Ramos (cell line): ENCODE results near the gene APOBEC3G.
"Not testable (repeated sequence)": the region's sequence is repeated elsewhere in the genome, so short reads cannot be mapped to it uniquely, and the experiment has no call there.

Source experiments
- in situ Hi-C: fragments of 300-500 bp; cut with MboI; formaldehyde crosslinking; loops from one replicate; pipeline ENCODE4 v1.14.3; 2022; ENCODE audit warnings: low sequenced_read_pairs; ENCODE audit not compliant: unreplicated experiment

Gene APOBEC3G

DNA sequence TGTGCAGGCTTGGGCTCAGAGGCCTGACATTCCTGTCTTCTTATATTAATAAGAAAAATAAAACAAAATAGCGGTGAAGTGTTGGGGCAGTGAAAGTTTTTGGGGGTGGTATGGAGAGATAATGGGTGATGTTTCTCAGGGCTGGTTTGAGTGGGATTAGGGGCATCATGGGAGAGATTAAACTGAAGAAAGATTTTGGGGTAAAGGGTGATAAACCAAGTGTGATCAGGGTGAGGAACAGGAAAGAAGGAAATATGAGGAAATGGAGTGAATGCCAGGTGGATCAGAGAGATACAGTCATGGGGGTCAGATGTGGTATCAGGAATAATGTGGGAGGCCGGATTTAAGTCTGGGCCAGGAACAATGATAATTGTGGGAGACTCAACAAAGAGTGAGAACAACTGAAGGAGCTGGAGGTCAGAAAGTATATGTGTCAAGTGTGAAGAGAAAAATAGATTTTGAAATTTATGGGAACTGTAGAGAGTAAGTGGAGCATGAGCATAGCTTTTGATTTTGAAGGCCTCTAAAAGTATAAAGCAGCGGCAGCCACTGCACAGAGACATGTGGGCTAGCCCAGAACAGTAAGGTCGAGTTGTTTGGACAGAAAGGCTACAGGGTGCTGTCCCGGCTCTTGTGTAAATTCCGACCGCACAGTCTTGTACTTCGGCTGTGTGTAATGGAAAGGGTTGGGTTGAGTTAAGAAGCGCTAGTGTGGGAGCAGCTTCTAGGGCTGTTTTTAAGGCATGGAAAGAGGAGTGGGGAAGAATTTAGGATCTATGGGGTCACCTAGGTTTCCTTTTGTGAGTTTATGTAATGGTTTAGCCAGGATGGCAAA is 10.4 kb upstream of the APOBEC3G start:
- in situ Hi-C loops, result not testable (repeated sequence)

DNA sequence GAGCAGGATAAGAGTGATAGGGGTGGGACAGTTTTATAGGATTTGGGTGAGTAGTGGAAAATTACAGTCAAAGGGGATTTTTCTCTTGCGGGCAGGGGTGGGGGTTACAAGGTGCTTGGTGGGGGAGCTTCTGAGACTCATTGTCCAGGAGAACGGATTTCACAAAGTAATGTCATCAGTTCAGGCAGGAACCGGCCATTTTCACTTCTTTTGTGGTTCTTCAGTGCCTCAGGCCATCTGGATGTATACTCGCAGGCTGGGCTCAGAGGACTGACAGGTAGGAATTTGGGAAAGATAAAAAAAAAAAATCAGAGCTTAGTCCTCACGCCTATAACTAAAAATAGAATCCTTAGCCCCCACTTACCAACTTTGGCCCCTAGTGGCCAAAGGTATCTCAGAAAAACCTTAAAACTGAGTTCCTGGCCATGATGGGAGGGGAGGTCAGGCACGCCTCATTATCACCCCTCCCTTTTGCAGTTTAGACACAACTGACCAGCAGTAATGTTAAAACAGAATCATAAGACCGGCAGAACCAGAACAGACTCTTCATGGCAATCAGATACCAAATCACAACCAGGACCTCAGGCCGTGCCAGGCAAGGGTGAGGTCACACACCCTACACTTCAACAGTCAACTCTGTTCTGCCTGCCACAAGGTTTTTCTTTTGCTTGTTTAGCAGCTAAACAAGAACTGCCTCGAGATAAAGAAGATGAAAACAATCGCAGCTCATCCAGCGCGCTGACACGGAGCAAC is 8.9 kb upstream of the APOBEC3G start:
- in situ Hi-C loops, result no loop called here

DNA sequence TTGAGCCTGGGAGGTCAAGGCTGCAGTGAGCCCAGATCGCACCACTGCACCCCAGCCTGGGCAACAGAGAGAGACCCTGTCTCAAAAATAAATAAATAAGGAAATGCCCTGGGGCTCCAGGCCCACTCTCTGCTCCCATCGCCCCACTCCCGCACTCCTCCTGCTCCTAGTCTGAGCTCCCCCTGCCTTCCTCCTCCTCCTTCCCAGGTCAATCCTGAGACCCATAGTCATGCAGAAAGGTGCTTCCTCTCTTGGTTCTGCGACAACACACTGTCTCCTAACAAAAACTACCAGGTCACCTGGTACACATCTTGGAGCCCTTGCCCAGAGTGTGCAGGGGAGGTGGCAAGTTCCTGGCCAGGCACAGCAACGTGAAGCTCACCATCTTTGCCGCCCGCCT is 6.9 kb upstream of the APOBEC3G start:
- in situ Hi-C loops, result no loop called here

DNA sequence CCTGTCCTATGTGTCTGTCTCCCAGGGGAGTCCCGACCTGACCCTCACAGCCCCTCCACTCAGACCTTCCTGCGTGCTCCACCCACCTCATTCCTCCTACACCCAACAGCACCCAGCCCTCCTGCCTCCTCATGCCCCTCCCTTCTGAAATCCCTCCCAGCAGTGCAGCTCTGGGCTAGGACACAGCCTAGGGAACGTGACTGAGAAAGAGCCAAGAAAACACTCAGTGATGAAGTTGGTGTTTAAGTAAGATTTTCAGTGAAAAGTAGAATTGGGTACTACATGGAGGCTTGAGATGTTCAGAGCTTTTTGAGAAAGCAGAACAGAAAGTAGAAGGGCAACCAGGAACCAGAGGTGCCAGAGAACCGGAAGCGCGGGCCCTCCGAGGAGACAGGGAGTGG is 4.5 kb upstream of the APOBEC3G start:
- in situ Hi-C loops, result not testable (repeated sequence)

DNA sequence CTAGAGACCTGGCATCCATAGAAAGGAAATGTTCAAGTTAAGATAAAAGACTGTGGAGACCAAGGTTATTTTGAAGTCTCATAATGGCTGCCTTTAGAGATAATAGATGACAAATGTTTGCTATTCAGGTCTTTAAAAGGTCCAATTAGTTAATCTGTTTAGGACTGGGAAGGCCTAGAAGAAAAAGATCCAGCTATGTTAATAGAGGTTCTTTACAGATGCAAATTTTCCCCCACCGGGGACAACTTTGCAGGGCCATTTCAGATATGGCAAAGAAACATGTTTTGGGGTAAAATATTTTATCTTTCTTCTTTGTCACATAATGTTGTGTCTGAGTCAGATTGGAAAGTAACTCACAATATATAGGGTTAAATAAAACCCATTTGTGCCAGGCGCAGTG is 3.1 kb upstream of the APOBEC3G start:
- in situ Hi-C loops, result no loop called here

DNA sequence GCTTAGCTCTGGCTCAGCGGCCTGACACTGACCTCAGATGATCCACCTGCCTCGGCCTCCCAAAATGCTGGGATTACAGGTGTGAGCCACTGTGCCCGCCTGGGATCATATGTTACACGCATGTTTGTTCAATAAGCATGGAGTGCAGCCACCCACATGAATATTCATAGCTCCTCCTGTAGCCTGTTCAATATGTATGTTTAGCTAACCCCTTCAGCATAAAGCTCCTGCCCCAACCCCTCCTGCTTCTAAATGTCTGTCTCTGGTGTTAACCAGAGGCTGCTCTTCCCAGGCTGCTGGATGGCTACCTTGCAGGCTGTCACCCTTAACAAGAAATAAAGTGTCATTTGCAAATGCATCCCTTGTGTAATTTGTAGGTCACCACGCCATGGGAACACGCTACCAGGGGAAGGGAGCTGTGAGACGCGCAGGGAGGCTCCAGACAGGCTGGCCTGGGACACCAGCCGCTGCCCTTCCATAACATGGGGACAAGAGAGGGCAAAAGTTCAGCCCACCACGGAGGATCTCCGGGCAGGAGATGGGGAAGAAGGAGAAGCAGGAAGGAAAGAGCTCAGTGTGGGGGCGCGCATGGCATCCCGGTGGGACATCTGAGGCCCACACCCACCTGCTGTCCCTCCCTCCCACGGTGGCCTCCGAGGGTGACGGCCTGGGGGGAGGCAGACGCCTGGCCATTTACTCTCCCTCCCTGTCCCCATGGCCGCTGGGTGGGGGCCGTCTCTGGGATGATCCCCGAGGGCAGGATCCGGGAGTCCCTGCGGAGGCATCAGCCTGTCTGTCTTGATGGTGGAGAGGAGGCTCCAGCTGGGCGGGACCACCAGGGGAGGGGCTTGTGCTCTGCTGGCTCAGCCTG is 685 bp upstream of the APOBEC3G start:
- in situ Hi-C loops, result not testable (repeated sequence)

DNA sequence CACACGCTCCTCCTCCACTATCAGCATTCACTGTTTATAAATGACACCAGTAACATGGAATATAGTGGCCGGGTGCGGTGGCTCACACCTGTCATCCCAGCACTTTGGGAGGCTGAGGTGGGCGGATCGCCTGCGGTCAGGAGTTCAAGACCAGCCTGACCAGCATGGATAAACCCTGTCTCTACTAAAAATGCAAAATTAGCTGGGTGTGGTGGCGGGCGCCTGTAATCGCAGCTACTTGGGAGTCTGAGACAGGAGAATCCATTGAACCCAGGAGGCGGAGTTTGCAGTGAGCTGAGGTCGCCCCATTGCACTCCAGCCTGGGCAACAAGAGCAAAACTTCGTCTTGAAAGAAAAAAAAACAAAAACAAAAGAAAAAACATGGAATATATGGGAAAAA is 837 bp downstream of the APOBEC3G start:
- in situ Hi-C loops, result not testable (repeated sequence)

DNA sequence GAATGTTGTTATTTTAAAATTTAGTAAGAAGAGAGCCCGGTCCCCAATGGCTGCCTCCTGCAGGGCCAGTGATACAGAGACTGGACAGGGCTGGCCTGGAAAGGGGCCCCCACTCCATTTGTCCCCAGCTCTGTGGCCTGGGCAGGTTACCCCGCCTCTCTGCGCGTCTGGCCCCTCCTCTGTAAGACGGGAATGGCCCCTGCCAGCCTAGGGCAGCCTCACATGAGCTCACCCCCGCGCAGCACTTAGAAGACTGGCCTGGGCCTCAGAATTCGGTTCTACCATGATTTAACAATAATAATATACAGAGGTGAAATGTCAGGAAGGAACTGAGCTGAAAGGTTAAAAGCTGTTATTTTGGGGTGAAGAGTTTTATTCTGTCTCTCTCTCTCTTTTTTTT is 1.3 kb downstream of the APOBEC3G start:
- in situ Hi-C loops, result no loop called here

DNA sequence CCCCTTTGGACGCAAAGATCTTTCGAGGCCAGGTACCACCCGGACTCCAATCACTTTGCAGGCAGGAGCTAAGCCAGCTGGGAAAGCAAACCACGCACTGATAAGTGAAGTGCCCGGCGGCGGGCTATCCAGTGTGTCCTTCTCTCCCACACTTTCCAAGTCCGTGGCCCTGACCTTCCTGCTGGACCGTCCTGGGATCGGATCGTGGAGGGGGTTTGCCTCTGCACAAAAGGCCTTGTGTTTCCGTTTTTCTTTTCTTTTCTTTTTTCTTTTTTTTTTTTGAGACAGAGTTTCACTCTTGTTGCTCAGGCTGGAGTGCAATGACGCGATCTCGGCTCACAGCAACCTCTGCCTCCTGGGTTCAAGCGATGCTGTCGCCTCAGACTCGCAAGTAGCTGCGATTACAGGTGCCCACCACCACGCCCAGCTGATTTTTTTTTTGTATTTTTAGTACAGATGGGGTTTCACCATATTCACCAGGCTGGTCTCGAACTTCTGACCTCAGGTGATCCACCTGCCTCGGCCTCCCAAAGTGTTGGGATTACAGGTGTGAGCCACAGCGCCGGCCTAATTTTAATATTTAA is 2.1 kb downstream of the APOBEC3G start:
- in situ Hi-C loops, result not testable (repeated sequence)

DNA sequence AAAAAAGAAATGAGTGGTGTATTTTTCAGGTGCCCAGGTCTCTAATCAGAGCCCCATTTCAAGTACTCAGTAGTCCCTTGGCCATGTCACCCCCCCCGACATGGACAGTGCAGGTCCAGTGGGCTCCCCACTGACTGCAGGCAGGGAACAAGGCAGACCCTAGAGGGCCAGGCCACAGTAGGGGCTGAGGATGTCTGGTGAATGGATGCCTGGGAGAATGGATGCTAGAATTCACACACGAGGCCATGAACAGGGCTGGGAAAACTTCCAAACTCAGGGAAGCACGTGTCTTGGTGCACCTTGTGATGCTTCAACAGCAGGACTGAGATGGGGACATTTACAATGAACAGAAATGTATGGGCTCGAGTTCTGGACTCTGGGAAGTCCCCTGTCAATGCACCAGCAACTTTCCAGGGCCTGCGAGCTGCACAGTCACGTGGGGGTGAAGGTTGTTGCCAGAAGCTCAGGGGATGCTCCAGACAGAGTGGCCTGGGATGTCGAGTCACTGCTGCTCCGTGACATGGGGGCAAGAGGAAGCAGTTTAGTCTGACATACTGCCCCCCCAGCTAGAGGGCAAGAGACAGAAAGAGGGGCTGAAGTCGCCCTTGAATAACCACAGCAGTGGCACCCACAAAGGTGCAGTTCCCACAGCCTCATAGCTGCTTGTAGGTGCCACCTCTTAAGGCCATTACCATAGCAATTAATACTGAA is 3.1 kb downstream of the APOBEC3G start:
- in situ Hi-C loops, result no loop called here

DNA sequence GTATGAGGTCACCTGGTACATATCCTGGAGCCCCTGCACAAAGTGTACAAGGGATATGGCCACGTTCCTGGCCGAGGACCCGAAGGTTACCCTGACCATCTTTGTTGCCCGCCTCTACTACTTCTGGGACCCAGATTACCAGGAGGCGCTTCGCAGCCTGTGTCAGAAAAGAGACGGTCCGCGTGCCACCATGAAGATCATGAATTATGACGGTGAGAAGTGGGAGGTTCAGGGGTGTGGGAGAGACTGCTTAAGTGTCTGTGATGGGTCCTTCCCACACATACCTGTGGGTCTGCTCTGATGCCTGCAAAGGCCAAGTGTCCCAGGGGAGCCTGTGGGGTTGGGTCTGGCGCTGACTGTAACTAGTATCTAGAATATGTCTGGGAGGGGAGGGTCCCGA is 3.9 kb downstream of the APOBEC3G start:
- in situ Hi-C loops, result no loop called here

DNA sequence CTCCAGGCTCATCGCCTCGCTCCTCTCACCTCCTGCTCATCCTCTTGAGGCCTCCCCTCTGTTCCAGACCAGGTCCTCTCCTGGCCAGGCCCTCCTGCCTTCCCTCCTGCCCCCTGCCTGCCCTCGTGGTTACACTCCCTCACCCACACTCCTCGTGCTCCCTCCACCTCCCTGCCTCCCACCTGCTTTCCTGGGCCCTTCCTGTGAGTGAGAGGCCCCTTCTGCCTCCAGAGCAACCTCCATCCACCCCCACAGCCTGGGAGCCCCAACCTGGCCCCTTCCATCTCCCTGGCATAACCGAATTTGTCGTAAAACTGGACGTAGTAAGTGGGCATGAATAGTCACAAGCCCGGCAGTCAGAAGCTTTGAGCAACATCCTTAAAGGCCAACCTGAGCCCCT is 4.5 kb downstream of the APOBEC3G start:
- in situ Hi-C loops, result no loop called here

DNA sequence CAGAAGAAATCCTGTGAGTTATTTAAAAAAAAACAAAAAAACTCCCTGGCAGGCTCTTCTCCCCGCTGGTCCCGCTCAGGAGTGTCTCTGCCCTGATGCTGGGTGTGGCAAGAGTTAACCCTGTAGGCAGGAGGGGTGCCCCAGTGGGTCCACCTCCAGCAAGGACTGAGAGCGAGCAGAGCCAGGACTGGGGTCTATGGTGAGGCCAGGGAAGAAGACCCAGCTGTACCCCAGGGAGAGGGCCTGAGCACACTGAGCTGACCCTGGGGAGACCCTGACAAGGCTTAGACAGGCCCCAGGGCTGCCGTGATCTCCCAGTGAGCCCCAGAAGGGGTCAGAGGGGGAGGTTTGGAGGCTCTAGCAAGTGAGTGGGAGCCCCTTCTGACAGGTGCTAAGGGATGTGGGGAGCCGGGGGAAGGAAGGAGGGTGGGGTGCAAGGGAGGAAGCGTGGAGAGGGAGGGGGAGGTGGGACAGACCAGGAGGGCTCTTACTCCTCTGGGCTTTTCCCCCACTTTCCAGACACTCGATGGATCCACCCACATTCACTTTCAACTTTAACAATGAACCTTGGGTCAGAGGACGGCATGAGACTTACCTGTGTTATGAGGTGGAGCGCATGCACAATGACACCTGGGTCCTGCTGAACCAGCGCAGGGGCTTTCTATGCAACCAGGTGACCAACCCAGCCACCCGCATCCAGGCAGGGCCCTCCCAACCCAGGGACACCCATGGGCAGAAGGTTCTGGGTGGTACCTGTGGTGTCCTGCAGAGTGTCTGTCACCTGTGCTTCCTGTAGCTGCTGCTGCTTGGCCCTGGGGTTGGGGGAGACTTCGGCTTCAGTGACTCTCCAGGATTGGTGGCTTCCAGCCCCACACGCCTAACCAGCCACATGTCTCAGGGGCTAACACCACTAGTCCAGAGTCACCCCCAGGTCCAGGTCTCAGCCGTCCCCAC is 6.4 kb downstream of the APOBEC3G start:
- in situ Hi-C loops, result no loop called here

DNA sequence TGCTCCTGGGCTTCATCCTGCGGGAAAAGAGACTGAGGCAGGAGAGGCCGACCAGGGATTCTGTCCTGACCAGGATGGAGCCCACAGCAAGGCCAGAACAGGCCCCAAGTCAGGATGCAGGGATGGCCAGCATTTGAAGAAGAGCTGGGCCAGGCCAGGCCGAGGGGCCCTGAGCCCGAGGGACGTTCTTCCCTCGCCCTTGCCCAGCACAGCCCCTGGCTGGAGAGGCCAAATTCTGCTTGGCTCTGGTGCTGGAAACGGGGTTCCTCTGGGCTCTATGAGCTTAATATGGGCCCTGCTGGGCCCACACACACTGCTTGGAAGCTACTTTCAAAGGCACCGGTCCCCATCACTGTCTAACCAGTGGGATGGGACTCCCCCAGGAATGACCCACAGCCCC is 7.6 kb downstream of the APOBEC3G start:
- in situ Hi-C loops, result no loop called here

DNA sequence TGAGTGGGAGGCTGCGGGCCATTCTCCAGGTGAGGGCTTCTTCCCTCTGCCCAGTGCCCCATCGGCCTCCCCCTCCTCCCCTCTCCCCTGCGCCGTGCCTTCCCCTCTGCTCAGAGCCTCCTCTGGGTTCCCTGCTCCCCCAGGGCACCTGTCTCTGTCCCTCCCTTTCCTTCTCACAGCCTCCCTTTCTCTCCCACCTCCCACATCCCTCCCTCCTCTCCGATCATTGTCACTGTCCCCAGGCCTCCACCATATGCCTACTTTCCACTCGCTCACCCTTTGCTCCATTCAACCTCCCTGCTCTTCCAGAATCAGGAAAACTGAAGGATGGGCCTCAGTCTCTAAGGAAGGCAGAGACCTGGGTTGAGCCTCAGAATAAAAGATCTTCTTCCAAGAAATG is 10.0 kb downstream of the APOBEC3G start:
- in situ Hi-C loops, result no loop called here

DNA sequence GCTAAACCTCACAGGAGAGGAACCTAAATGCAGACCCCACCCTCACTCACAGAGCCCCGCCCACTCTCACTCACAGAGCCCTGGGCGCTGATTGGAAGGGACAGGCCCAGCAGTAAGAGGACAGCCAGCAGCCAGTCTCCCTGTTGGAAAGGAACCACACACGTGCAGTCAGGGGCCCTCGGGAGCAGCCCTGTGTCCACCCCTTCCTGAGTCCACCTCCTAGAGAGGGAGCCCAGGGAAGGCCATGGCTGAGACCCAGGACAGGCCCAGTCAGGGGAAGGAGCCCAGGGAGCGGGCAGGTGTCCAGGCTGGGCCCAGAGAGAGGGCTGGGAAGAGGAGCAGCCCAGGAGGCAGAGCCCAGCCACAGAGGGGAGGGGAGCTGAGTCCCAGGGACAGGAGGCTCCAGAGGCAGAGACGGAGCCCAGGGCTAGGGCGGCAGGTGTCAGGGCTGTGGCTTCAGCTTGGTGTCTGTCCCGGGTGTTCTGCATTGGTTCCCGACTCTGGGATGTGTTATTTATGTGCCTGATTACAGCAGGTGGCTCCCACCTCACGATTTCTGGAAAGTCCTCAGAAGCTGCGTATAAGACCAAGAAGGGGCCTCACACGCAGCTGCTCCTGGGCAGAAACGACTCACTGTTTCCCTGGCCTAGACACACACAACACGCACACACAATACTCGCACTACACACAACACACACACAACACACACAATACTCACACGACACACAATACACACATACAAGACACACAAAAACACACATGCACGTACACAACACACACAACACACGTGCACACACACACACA is 11.0 kb downstream of the APOBEC3G start:
- in situ Hi-C loops, result no loop called here

DNA sequence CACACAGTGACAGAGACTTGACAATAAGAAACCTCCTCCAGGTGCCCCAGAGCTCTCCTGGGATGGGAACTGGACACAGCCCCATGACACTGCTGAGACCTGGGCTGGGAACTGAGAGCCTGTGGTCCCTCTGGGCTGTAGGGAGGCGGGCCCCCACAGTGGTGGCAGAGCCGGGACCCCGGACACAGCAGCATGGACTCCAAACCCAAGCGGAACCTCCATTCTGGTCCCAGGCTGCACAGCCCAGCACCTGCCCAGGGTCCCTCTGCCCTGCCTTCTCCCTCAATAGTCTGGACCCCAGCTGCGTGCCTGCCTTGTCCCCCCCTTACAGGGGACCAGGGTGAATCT is 11.6 kb downstream of the APOBEC3G start:
- in situ Hi-C loops, result no loop called here

DNA sequence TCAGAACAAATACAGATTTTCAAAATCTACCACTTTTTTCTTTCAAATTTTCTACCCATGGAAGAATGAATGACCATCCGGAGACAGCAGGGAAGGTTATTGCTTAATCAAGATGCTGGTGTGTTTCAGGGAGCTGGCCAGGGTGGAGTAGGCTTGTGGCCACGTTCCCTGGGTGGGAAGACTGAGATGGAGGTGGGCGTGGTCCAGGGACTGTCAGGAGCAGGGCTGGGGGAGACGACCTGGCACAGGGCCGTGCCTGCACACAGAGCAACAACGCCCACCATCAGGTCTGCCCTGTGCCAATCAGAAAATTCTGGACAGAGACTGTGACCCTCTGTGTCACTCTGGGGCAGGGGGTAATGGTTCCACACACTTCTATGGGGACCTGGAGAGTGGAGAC is 12.9 kb downstream of the APOBEC3G start:
- in situ Hi-C loops, result no loop called here
